Measurements from ENCODE around the gene SLC22A23. TPM values are rescaled to one million over a fixed set of nuclear protein-coding genes. Genes with fewer than 3 reads are reported as not detected.

Gene SLC22A23
- total RNA-seq, 4 donors from 2014 or later: 7.6 to 13.1 (median 9.5) TPM

DNA sequence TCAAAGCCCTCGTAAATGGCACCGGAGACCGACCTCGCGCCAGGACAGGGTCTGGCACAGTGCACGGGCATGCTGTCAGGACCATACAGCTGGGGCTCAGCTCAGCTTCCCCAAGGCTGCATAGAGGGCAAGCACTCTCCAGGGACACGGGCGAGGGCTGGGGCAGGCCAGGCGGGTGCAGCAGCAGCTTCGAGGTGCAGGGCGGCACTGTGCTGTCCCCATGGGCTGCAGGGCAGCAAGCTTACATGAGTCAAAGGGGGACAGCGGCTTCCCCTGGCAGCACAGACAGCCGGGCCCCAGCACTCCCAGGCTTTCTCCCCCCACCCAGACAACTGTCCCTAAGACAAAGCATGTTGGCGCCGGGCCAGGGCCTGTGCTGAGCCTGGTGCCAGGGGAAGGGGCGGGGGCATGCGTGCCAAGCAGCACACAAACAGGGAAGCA lies 172.4 kb downstream of the SLC22A23 start:
- WGBS: 83% methylated on average over 14 of the region's 17 CpGs
- Histone ChIP-seq H3K27me3 (no peaks in the 10 kb centered on the region), H3K4me1 (peaks cover 24 to 44% (median 39%) of the 10 kb centered on the region in 4 donors), H3K9me3 (no peaks in the 10 kb centered on the region), H3K36me3 (peaks cover 0 to 23% (median 8%) of the 10 kb centered on the region in 4 donors), H3K27ac (replicated peaks in 1 of 4) (no peak overlapping the region), H3K4me3 (no peak overlapping the region)
- TF ChIP-seq POLR2A (IDR thresholded peaks at IDR 0.05; ENCODE audit: low read depth) (no peak), EP300 (IDR thresholded peaks at IDR 0.05) (no peak), POLR2AphosphoS5 (IDR thresholded peaks at IDR 0.05) (no peak)
- TF ChIP-seq, protein P1, sequence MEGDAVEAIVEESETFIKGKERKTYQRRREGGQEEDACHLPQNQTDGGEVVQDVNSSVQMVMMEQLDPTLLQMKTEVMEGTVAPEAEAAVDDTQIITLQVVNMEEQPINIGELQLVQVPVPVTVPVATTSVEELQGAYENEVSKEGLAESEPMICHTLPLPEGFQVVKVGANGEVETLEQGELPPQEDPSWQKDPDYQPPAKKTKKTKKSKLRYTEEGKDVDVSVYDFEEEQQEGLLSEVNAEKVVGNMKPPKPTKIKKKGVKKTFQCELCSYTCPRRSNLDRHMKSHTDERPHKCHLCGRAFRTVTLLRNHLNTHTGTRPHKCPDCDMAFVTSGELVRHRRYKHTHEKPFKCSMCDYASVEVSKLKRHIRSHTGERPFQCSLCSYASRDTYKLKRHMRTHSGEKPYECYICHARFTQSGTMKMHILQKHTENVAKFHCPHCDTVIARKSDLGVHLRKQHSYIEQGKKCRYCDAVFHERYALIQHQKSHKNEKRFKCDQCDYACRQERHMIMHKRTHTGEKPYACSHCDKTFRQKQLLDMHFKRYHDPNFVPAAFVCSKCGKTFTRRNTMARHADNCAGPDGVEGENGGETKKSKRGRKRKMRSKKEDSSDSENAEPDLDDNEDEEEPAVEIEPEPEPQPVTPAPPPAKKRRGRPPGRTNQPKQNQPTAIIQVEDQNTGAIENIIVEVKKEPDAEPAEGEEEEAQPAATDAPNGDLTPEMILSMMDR (IDR thresholded peaks at IDR 0.05): no peak
- intact Hi-C loops (cut with DNase I): loop anchor here (5.0 to 10.0 kb wide), 2 partner anchors 73 to 330 kb away; no protein-coding TSS in a partner anchor
- no peak for DNase-seq (ENCODE audit: extremely low spot score)

GRCh38 chr6:3283641-3284435 lies 173.0 kb downstream of the SLC22A23 start:
- 94% methylated on average over 15 of the region's 23 CpGs for WGBS
- Histone ChIP-seq H3K4me1 (peaks cover 21 to 41% (median 39%) of the 10 kb centered on the region in 4 donors), H3K27ac (replicated peaks in 1 of 4) (no peak overlapping the region), H3K27me3 (no peaks in the 10 kb centered on the region), H3K4me3 (no peak overlapping the region), H3K36me3 (peaks cover 0 to 23% (median 8%) of the 10 kb centered on the region in 4 donors), H3K9me3 (no peaks in the 10 kb centered on the region)
- no peak for TF ChIP-seq EP300 (IDR thresholded peaks at IDR 0.05)
- TF ChIP-seq, protein P1 (IDR thresholded peaks at IDR 0.05): no peak
- no peak for TF ChIP-seq POLR2AphosphoS5 (IDR thresholded peaks at IDR 0.05)
- no peak for TF ChIP-seq POLR2A (IDR thresholded peaks at IDR 0.05; ENCODE audit: low read depth)
- DNase-seq (ENCODE audit: extremely low spot score): no peak
- intact Hi-C loops (cut with DNase I): loop anchor here (2.0 to 10.0 kb wide), 3 partner anchors 73 to 331 kb away; no protein-coding TSS in a partner anchor

- 88% methylated on average over 7 of the region's 10 CpGs for WGBS
- no peak for DNase-seq (ENCODE audit: extremely low spot score)
Measured at GRCh38 chr6:3283241-3283640, 173.6 kb downstream of the SLC22A23 start.

DNA sequence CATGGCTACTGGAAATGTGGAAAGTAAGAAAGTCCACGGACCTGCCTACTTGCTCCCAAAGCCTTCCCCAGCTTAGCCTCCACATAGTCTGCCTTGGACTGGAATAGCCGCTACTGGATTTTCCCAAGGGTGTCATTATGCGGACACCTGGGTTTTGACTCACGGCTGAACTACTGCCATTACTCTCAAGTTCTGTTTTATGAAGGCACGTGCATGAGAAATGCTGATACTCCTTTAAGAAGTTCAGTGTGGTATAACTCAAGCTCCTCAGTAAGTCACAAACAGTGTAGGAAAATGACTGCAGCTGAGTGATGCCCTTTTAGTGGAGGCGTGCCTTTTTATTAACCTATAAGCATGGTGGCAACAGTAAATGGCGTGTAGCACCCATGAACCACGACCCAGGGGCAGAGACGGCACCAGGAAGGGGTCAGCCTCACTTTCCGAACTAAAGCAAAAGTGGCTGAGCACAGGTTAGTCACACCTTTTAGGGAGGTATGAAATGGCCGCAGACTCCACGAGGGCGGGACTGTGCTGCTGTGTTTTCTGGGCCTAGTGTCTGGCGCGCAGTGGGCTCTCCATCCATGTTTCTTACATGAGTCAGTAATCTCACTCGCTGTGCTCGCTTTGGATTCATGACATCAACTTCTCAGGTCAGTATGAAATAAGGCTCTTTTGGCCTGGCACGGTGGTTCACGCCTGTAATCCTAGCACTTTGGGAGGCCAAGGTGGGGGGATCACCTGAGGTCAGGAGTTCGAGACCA lies 174.2 kb downstream of the SLC22A23 start:
- Histone ChIP-seq H3K27ac (replicated peaks in 1 of 4) (peak overlapping the region; percentile 51 to 68 (median 63)), H3K4me1 (peaks cover 21 to 41% (median 39%) of the 10 kb centered on the region in 4 donors), H3K9me3 (no peaks in the 10 kb centered on the region), H3K27me3 (no peaks in the 10 kb centered on the region), H3K4me3 (no peak overlapping the region), H3K36me3 (peaks cover 0 to 23% (median 9%) of the 10 kb centered on the region in 4 donors)
- WGBS: 73% methylated on average over 20 of the region's 20 CpGs
- TF ChIP-seq POLR2AphosphoS5 (IDR thresholded peaks at IDR 0.05) (no peak), EP300 (IDR thresholded peaks at IDR 0.05) (no peak), POLR2A (IDR thresholded peaks at IDR 0.05; ENCODE audit: low read depth) (no peak)
- TF ChIP-seq, protein P1 (IDR thresholded peaks at IDR 0.05): no peak
- no peak for DNase-seq (ENCODE audit: extremely low spot score)
- intact Hi-C loops (cut with DNase I): loop anchor here (2.0 to 10.0 kb wide), 3 partner anchors 75 to 332 kb away; no protein-coding TSS in a partner anchor

More at GRCh38 chr6:3283241-3283640, 173.6 kb downstream of the SLC22A23 start:
- Histone ChIP-seq H3K27ac (replicated peaks in 1 of 4) (peak overlapping the region in 3 of 4 donors; percentile 51 to 68 (median 66)), H3K36me3 (peaks cover 0 to 23% (median 8%) of the 10 kb centered on the region in 4 donors), H3K4me3 (no peak overlapping the region), H3K9me3 (no peaks in the 10 kb centered on the region), H3K4me1 (peaks cover 21 to 41% (median 39%) of the 10 kb centered on the region in 4 donors), H3K27me3 (no peaks in the 10 kb centered on the region)
- intact Hi-C loops (cut with DNase I): loop anchor here (2.0 to 10.0 kb wide), 3 partner anchors 74 to 332 kb away; no protein-coding TSS in a partner anchor
- no peak for TF ChIP-seq POLR2AphosphoS5 (IDR thresholded peaks at IDR 0.05)
- TF ChIP-seq, protein P1 (IDR thresholded peaks at IDR 0.05): no peak
- TF ChIP-seq EP300 (IDR thresholded peaks at IDR 0.05): no peak
- TF ChIP-seq POLR2A (IDR thresholded peaks at IDR 0.05; ENCODE audit: low read depth): no peak

Measured in esophagus muscularis mucosa (tissue), 4 donors.